Left lobe of liver (tissue), 2 donors: ENCODE measurements around the gene UTF1. TPM values are rescaled to one million over a fixed set of nuclear protein-coding genes. Genes with fewer than 3 reads are reported as not detected.

Experiments
- ATAC-seq: fragments of 200-7000 bp; cut with Tn5 transposase; one replicate; pipeline ENCODE4 v1.9.1; 2020; ENCODE audit warnings: mild to moderate bottlenecking, moderate library complexity
- DNase-seq: peaks from one replicate; pipeline ENCODE4 v3.0.0-alpha.2; 2020; ENCODE audit warnings: low spot score
- total RNA-seq: library from RNA; stranded (reverse); gene quantifications from one replicate; pipeline ENCODE4 v1.2.1, GENCODE V29; 2021
- donor health status: DM: no; HTN: no; CAD: no; lungs with moderate emphysema.
- donor health status: DM: no; HTN: yes; CAD: no.

The UTF1 gene
- total RNA-seq, result not detected

- DNase-seq (no peak), ATAC-seq (no peak)
Measured at GRCh38 chr10:133230044-133230361, at the start of gene UTF1. TSS of gene UTF1 (plus strand) at chr10:133230217. CDS start at chr10:133230289, 72 bp downstream.

- DNase-seq (no peak), ATAC-seq (no peak)
Measured at GRCh38 chr10:133180965-133181639, 48.9 kb upstream of the UTF1 start.

DNA sequence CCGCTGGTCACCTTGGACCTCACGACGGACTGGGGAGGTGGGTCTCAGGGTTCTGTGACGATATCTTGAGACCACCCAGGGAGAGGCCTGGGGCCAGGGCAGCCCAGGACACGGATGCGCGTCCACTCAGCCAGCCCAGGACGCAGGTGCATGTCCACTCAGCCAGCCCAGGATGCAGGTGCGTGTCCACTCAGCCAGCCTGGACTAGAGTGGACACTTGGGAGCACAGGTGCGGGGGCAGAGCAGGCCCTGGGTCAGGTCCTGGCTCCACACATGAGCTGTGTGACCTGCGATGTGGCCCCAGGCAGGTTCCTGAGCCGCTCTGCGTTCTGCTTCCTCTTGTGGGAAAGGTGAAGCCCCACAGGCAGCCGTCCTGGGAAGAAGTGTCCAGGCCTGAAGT lies 47.8 kb upstream of the UTF1 start:
- ATAC-seq (no peak), DNase-seq (no peak)

- DNase-seq (no peak), ATAC-seq (no peak)
Measured at GRCh38 chr10:133182791-133183645, 47.0 kb upstream of the UTF1 start.

GRCh38 chr10:133183646-133184378 lies 46.2 kb upstream of the UTF1 start:
- DNase-seq (no peak), ATAC-seq (no peak)

GRCh38 chr10:133184591-133185244 lies 45.3 kb upstream of the UTF1 start:
- DNase-seq (no peak), ATAC-seq (no peak)

GRCh38 chr10:133185421-133185820 lies 44.6 kb upstream of the UTF1 start:
- DNase-seq, result no peak
- no peak for ATAC-seq

- ATAC-seq (no peak), DNase-seq (no peak)
Measured at GRCh38 chr10:133185916-133186315, 44.1 kb upstream of the UTF1 start.

DNA sequence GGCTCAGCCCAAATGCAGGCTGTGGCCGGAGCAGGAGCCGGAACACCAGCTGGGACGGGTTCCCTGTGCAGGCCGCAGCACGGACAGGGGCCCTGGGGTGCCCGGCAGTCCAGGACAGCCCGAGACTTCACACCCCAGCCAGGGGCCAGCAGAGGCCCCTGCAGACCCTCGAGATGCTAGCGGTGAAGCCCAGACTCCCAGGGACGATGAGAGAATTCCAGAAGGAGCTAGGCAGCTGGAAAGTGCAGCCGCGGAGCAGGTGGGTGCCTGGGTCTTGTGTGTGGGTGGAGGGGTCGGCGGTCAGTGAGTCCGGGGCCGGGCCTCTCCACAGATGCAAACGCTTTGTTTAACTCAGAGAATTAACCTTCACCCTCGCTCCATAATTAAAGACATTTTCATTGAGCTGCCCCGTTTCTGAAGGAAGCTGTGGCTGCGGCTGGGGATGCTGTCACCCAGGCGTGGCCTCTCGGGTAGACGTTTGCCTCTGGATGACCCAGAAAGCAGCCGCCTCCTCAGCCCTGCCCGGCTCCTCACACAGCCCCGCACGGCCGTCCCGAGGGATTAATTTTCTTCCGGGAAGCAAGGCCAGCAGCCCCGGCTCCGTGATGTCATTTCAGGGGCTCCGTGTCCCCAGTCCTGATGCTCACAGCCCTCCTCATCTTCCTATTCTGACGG lies 43.5 kb upstream of the UTF1 start:
- ATAC-seq (no peak), DNase-seq (no peak)

DNA sequence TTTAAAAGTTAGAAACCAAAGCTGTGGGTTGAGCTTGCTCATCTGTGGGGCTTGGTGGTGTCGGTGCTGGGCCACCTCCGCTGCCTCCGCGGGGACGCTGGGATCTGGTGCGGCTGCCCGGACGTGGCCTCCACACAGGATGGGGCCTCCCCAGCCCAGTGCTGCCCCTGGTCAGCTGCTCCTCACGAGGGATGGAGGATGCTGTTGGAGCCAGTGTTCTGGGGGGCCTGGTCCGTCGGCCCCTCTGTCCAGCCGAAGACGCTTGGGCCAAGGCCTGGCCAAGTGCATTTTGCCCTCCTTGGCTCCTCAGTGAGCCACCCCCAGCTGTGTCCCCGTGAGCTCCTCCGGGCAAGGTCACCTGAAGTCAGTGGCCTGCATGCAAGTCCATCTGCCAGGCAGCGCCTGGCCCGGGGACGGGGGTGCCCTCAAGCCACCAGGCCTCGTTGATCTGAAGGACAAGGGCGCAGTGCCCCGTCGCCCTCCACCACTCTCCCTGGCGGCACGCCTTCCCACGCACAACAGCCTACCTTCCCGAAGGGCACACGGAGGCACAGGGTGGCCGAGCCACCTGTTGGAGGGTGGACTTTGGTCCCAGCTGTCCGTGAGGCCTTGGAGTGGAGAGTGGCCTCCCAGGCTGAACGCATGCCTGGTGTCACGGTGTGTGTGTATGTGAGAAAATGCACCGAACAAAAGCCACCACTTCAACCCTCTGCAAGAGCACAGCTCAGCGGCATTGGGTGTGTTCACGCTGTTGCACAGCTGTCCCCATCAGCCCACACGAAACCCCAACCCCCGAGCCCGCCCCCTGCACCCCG lies 42.7 kb upstream of the UTF1 start:
- no peak for DNase-seq

DNA sequence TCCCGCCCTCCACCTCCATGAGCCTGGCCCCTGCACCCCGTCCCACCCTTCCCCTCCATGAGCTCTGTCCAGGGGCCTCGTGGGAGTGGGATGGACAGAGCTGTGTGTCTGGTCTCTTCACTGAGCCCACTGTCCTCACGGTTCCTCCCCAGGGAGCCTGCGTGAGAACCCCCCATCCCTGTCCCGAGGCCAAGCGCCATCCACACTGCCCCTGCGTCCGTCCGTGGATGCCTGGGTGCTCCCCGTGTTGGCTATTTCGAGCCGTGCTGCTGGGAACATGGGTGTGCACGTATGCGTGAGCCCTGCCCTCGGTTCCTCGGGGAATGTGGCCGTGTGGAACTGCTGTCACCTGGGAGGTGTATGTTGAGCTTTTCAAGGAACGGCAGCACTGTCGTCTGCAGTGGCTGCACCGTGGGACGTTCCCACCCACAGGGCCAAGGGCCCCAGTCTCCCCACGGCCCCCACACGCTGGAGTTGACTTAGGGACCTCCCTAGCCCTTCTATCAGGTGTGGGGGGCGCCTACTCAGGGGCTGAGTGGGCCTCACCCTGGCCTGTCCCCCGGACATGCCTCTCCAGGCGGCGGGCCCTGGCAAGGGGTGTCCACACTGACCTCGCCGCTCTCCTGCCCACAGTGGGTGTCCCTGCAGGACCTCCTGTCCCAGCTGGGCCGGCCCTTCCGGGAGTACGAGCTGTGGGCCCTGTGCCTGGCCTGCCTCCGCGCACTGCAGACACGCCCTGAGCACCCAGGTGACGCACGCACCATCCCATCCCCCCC lies 41.9 kb upstream of the UTF1 start:
- no peak for ATAC-seq
- DNase-seq, result no peak

More for the DNA sequence above, 42.7 kb upstream of the UTF1 start:
- peak; percentile 61 for ATAC-seq

DNA sequence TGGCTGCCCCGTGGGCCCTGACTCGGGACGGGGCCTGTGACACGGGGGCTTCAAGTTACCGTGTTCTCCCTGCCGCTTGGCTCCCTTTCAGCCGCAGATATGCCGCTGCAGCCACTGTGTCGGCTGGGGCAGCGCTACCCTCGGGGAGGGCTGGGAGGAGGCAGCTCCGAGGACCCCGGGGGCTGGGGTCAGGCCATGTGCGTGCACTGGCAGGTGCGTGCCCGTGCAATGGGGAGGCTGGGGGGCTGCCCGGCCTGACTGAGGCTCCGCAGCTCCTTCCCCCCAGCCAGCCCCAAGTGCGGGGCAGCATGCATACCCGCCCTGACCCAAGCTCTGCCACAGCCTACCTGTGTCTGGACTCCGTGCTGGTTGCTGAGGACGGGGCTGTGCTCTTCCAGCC lies 40.8 kb upstream of the UTF1 start:
- ATAC-seq (no peak), DNase-seq (no peak)

GRCh38 chr10:133189726-133190125 lies 40.3 kb upstream of the UTF1 start:
- ATAC-seq, result no peak
- no peak for DNase-seq

- no peak for ATAC-seq
- no peak for DNase-seq
Measured at GRCh38 chr10:133190225-133190624, 39.8 kb upstream of the UTF1 start.

DNA sequence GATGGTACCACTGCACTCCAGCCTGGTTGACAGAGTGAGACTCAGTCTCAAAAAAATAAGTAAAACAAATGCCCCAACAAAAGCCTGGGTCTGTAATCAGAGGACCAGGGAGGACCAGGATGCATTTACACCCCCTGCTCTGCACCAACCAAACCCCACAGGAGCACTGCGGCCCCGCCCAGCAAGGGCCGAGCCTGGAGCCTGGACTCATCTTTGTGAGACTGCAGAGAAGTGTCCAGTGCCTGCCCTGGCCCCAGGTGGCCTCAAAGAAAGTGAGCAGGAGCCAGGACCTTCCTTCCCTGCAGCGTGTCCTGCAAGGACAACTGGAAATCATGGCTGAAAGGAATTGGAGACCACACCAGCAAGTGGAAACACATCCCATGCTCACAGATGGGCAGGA lies 38.4 kb upstream of the UTF1 start:
- ATAC-seq (no peak), DNase-seq (no peak)

- DNase-seq (no peak), ATAC-seq (no peak)
Measured at GRCh38 chr10:133194151-133194550, 35.9 kb upstream of the UTF1 start.

DNA sequence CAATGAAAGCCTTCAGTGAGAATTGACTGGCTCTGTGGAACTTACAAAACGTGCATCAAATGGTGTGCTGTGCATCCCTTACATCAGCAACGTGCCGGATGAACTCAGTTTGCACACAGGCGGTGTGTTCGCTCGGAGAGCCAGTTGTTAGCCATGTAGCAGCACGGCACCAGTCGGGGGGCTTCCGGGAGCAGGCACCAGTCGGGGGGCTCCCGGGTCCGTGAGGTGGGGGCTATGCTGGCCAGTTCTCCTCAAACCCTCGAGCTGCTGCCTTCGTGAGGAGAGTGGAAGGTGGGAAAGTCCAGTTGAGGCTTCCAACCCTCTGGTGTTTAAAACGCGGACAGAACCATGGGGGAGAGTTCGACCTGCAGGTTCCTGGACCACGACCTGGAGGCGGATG lies 34.9 kb upstream of the UTF1 start:
- DNase-seq, result no peak
- ATAC-seq, result no peak

DNA sequence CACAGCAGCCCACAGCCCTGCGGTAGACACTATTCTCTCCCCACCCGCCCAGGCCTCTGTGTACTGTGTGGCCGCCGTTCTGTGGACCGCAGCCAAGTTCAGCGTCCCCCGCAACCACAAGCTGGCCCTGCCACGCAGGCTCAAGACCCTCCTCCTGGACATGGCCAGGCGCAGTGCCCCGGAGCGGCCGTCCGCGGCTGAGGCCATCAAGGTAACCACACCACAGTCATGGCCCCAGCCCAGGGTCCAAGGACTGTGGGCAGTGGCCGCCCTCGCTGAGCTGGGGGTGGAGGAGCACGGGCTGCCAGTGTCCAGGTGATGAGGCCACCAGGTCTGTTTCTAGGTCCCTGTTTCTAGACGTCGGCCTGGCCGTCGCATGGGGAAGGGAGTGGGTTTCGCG lies 34.4 kb upstream of the UTF1 start:
- no peak for DNase-seq
- ATAC-seq, result no peak
